Upper lobe of right lung (tissue), 1 donor: ENCODE results near the gene ACP5. TPM values are rescaled to one million over a fixed set of nuclear protein-coding genes. Genes with fewer than 3 reads are reported as not detected.
A peak's percentile ranks its signal among the peaks of the same experiment; 100 is the strongest.

Experiments used
- ATAC-seq: fragments of 200-7000 bp; cut with Tn5 transposase; one replicate; pipeline ENCODE4 v1.9.1; 2020; ENCODE audit warnings: mild to moderate bottlenecking, moderate library complexity
- DNase-seq: peaks from one replicate; pipeline ENCODE4 v3.0.0-alpha.2; 2020
- H3K27ac ChIP-seq: fragments of 200-600 bp; one replicate; pipeline ENCODE4 v1.8.0; 2022
- H3K27me3 ChIP-seq: fragments of 200-600 bp; one replicate; pipeline ENCODE4 v1.8.0; 2022; ENCODE audit warnings: mild to moderate bottlenecking
- H3K36me3 ChIP-seq: fragments of 200-600 bp; one replicate; pipeline ENCODE4 v1.8.0; 2022
- H3K4me1 ChIP-seq: fragments of 200-600 bp; one replicate; pipeline ENCODE4 v1.8.0; 2022
- H3K4me3 ChIP-seq: fragments of 200-600 bp; one replicate; pipeline ENCODE4 v1.8.0; 2022; ENCODE audit warnings: mild to moderate bottlenecking
- H3K9me3 ChIP-seq: fragments of 200-600 bp; one replicate; pipeline ENCODE4 v1.8.0; 2022
- intact Hi-C: fragments of 100-400 bp; cut with DNase I; formaldehyde crosslinking; loops from one replicate; pipeline ENCODE4 v1.11.0; 2022
- total RNA-seq: library from RNA; stranded (reverse); fragmentation: NEBNext Ultra II Directional; extraction: Animal tissue kit (Norgen Biotek cat#: 25700); gene quantifications from one replicate; pipeline ENCODE4 v1.2.1, GENCODE V29; 2021
- TF ChIP-seq, protein P1 (sequence below): fragments of 200-600 bp; IDR thresholded peaks from one replicate; pipeline ENCODE4 v1.8.0; 2022; ENCODE audit warnings: antibody characterized with exemption
- donor health status: DM: no; HTN: yes; CAD: no; lungs with severe emphysema.

The ACP5 gene
- total RNA-seq, 1 donor from 2014 or later: 429 TPM

- ATAC-seq (peak; percentile 94), DNase-seq (peak; percentile 94)
- peak overlapping the region; percentile 71 for H3K27ac ChIP-seq
- H3K36me3 ChIP-seq: no peaks in the 10 kb centered on the region
- H3K4me1 ChIP-seq: peaks cover 4% of the 10 kb centered on the region
- no peaks in the 10 kb centered on the region for H3K9me3 ChIP-seq
- intact Hi-C loops: no loop called here
- H3K27me3 ChIP-seq: peaks cover 11% of the 10 kb centered on the region
- peak overlapping the region; percentile 37 for H3K4me3 ChIP-seq
- TF ChIP-seq, protein P1, sequence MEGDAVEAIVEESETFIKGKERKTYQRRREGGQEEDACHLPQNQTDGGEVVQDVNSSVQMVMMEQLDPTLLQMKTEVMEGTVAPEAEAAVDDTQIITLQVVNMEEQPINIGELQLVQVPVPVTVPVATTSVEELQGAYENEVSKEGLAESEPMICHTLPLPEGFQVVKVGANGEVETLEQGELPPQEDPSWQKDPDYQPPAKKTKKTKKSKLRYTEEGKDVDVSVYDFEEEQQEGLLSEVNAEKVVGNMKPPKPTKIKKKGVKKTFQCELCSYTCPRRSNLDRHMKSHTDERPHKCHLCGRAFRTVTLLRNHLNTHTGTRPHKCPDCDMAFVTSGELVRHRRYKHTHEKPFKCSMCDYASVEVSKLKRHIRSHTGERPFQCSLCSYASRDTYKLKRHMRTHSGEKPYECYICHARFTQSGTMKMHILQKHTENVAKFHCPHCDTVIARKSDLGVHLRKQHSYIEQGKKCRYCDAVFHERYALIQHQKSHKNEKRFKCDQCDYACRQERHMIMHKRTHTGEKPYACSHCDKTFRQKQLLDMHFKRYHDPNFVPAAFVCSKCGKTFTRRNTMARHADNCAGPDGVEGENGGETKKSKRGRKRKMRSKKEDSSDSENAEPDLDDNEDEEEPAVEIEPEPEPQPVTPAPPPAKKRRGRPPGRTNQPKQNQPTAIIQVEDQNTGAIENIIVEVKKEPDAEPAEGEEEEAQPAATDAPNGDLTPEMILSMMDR: peak; percentile 86
These were observed 41.5 kb downstream of the ACP5 start for GRCh38 chr19:11535792-11536595.

DNA sequence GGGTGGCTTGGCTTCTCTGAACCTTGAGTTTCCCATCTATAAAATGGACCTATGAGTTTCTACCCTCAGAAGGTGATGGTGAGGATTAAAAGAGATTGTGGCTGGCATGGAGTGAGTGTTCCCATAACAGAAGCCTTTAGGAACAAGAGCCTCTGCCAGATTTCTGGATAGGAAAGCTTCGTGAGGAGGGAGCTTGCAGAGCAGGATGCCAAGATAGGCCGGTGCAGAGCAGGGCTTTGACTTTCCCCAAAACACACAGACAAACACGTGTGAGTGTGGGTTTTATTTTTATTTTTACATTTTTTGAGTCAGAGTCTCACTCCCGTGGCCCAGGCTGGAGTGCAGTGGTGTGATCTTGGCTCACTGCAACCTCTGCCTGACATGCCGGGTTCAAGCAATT, 42.5 kb downstream of the ACP5 start:
- no peak for ATAC-seq
- Histone ChIP-seq H3K4me1 (peaks cover 4% of the 10 kb centered on the region), H3K27ac (no peak overlapping the region), H3K4me3 (no peak overlapping the region), H3K9me3 (no peaks in the 10 kb centered on the region), H3K36me3 (no peaks in the 10 kb centered on the region), H3K27me3 (peaks cover 11% of the 10 kb centered on the region)
- TF ChIP-seq, protein P1: no peak
- intact Hi-C loops: no loop called here
- DNase-seq: no peak

DNA sequence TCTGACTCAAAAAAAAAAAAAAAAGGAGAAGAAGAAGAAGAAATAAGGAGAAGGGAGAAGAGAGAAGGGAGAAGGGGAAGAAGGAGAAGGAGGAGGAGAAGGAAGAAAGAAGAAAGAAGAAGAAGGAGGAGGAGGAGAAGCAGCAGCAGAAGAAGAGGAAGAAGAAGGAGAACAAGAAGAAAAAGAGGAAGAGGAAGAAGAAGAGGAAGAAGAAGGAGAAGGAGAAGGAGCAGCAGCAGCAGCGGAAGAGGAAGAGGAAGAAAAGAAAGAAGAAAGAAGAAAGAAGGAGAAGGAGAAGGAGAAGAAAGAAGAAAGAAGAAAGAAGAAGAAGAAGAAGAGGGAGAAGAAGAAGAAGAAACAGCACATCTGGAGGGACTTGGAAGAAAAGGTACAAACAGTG, 42.9 kb downstream of the ACP5 start:
- TF ChIP-seq, protein P1: no peak
- ATAC-seq: no peak
- no peaks in the 10 kb centered on the region for H3K36me3 ChIP-seq
- DNase-seq: no peak
- H3K9me3 ChIP-seq: no peaks in the 10 kb centered on the region
- peaks cover 7% of the 10 kb centered on the region for H3K27me3 ChIP-seq
- no peak overlapping the region for H3K27ac ChIP-seq
- no peak overlapping the region for H3K4me3 ChIP-seq
- intact Hi-C loops: no loop called here
- peaks cover 4% of the 10 kb centered on the region for H3K4me1 ChIP-seq

- Histone ChIP-seq H3K27me3 (no peaks in the 10 kb centered on the region), H3K9me3 (no peaks in the 10 kb centered on the region), H3K4me3 (no peak overlapping the region), H3K27ac (no peak overlapping the region), H3K4me1 (peaks cover 12% of the 10 kb centered on the region), H3K36me3 (no peaks in the 10 kb centered on the region)
- ATAC-seq (peak; percentile 24), DNase-seq (peak; percentile 87)
- TF ChIP-seq, protein P1: no peak
- intact Hi-C loops: no loop called here
These were observed 47.0 kb downstream of the ACP5 start for GRCh38 chr19:11530432-11530831.

GRCh38 chr19:11528551-11529341, 48.7 kb downstream of the ACP5 start, which contains the start of gene ECSIT:
ECSIT (minus strand) TSS chr19:11529134; CDS start chr19:11519170, 9,964 bp downstream.
- Histone ChIP-seq H3K27me3 (no peaks in the 10 kb centered on the region), H3K4me3 (peak within 1 kb of the TSS; percentile 72), H3K36me3 (peaks cover 11% of the 10 kb centered on the region), H3K4me1 (peaks cover 12% of the 10 kb centered on the region), H3K9me3 (no peaks in the 10 kb centered on the region), H3K27ac (peak within 1 kb of the TSS; percentile 84)
- ATAC-seq (peak; percentile 99), DNase-seq (peak; percentile 97)
- TF ChIP-seq, protein P1: no peak
- intact Hi-C loops: no loop called here

Other genes starting within 250 kb of the ACP5 start
- 52.7 TPM for gene RAB3D, start 238.0 kb downstream of the ACP5 start, total RNA-seq
- gene TMEM205, start 231.4 kb downstream of the ACP5 start, total RNA-seq: 74.6 TPM
- gene CCDC159, start 231.1 kb downstream of the ACP5 start, total RNA-seq: 39.4 TPM
- gene PLPPR2, start 222.2 kb downstream of the ACP5 start, total RNA-seq: 26.5 TPM
- gene SWSAP1, start 203.0 kb downstream of the ACP5 start, total RNA-seq: 3.2 TPM
- 20.4 TPM for gene EPOR, start 193.3 kb downstream of the ACP5 start, total RNA-seq
- 54.6 TPM for gene RGL3, start 158.3 kb downstream of the ACP5 start, total RNA-seq
- gene ODAD3, start 142.5 kb downstream of the ACP5 start, total RNA-seq: 0.49 TPM
- 293 TPM for gene PRKCSH, start 142.0 kb downstream of the ACP5 start, total RNA-seq
- not detected for gene ELAVL3, start 96.6 kb downstream of the ACP5 start, total RNA-seq
- 10.7 TPM for gene ZNF653, start 71.8 kb downstream of the ACP5 start, total RNA-seq
- 44.8 TPM for gene ECSIT, start 48.5 kb downstream of the ACP5 start, total RNA-seq
- gene CNN1, start 38.8 kb downstream of the ACP5 start, total RNA-seq: 27.3 TPM
- gene ELOF1, start 18.4 kb downstream of the ACP5 start, total RNA-seq: 44.3 TPM
- gene ZNF627, start 19.8 kb upstream of the ACP5 start, total RNA-seq: 11.6 TPM
- 5.6 TPM for gene ZNF823, start 161.3 kb upstream of the ACP5 start, total RNA-seq
- 10.0 TPM for gene ZNF441, start 189.4 kb upstream of the ACP5 start, total RNA-seq
- 1.9 TPM for gene ZNF491, start 220.9 kb upstream of the ACP5 start, total RNA-seq
- 12.4 TPM for gene ZNF440, start 236.6 kb upstream of the ACP5 start, total RNA-seq